A549 treated with CORT108297 at 1 μM for 4 hours (cell line): ENCODE results near the gene LCT. TPM values are rescaled to one million over a fixed set of nuclear protein-coding genes. Genes with fewer than 3 reads are reported as not detected.

Experiments
- total RNA-seq: library from RNA; stranded (reverse); fragments of 200-300 nt; extraction: Qiagen RNA extraction; gene quantifications from 5 replicates; pipeline ENCODE4 v1.2.3, GENCODE V29; 2022

Gene LCT
- 0.03 to 0.06 TPM (median 0.03 TPM) in 4 of 5 replicates, not detected in the other for total RNA-seq

DNA sequence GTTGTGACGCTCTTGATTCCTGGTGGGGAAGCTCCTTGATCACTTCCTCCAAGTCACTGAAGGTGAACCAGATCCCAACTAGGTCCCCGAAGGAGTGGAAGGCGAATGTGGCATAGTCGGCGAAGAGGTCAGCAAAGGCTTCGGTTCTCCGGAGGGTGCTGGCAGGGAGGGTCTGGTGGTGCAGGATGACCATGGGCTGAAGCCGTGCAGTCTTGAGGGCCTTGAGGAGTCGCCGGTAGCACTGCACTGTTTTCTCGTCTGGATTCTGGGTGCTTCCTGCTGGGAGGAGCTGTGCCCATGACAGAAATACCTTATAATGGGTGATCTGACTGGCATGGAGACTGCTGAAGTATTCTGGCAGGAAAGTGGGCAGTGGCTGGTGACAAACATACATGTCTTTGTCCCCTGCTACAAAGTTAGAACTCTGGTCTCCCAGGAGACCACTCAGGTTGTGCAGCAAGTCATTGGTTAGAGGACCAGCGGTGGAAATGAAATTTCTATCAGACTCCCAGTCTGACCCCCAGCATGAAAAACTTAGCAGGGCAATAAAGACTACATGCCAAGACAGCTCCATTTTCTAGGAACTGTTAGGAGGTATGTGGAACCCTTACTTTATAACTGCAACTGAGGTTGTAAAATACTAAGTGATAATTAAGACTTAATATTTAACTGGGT, at the start of gene LCT:
Gene LCT, minus strand, starts transcription at position 589 of the 675 bp plus-strand sequence. Its CDS starts 15 bp downstream, at position 574.

DNA sequence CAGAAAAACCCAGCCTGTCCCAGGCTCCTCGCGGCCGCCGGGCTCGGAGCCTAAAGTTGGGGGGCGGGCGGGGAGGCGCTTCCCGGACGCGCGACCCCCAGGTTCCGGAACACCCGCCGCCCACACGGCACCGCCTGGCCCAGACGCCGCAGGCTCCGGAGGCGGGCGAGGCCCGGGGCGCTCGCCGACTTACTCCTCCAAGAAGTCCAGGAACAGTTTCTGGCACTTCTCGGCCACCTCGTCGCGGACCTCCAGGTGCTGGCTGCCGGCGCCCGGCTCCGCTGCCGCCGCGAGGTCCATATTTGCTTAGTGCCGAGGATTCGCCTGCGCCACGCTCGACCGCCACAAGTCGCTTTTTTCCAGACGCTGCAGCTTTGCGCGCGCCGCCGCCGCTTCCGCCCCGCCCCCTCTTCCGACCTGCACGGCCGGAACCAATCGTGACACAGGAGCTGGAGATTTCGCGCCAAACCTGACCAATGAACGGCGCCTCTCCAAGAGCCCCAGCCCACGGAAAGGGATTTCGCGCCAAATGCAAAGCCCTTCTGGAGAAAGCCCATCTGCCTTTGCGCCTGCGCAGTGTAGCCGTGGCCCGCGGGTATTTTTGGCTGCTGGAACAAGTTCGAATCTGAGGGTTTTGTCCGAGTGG, 39.2 kb upstream of the LCT start, which contains the start of gene MCM6:
Gene MCM6, minus strand, starts transcription at position 378 of the 646 bp plus-strand sequence. Its CDS starts 78 bp downstream, at position 300.

DNA sequence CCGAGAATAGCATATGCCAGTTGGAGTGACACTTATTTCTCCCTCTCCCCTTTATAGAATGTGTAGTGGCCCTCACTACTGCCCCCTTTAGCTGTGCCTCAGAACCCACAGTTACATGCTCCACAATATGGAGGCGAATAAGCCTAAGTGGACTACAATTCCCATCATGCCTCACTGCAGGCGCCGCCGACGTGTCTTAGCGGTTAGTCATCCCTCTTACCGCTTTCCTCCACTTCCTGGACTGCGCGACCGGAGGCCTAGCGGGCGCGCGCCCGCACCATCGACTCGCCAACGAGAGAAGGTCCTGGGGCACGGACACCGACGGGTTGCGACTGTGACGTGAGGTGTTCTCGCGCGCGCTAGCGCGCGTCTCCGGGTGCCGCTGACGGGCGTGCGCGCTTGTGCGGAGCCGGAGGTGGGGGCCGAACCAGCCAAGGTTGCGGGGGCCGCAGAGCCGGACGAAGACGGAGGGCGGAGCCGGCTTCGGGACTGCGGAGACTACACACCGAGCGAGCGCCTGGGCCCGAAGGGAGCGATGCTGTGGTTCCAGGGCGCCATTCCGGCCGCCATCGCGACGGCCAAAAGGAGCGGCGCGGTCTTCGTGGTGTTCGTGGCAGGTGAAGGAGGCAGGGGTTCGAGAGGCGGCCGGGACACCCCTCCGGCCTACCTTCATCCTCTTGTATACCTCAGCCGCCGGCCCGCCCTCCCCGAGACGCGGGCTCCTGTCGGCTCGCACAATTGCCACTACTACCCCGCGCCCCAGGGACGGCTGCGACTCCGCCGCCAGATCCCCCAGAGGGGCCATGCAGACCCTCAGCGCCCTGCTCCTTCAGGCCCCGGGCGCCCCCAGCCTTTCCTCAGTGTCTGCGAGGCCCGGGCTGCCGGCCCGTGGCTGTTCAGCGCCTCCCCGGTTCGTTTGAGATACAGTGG, 95.3 kb downstream of the LCT start, which contains the start of gene UBXN4:
Gene UBXN4, plus strand, starts transcription at position 461 of the 930 bp plus-strand sequence. Its CDS starts 75 bp downstream, at position 536.

Other genes starting within 250 kb of the LCT start
- gene UBXN4, start 95.3 kb downstream of the LCT start, total RNA-seq: 33.0 to 47.0 TPM (median 41.2 TPM) in 5 replicates
- 46.3 to 60.6 TPM (median 49.4 TPM) in 5 replicates for gene MCM6, start 39.3 kb upstream of the LCT start, total RNA-seq
- gene DARS1, start 148.4 kb upstream of the LCT start, total RNA-seq: 52.7 to 62.1 TPM (median 55.9 TPM) in 5 replicates